DMS153 treated with DMSO at 0.1 percent for 48 hours (cell line): Measurements from ENCODE around the gene NUTM2G.
"Not testable (repeated sequence)": the region's sequence is repeated elsewhere in the genome, so short reads cannot be mapped to it uniquely, and the experiment has no call there.

ENCODE experiments used
- DNase-seq: peaks from one replicate; lab custom pipeline; 2025; ENCODE audit not compliant: unreplicated experiment; lab: John Stamatoyannopoulos, UW

NUTM2G gene

GRCh38 chr9:96942181-96942580 lies 13.5 kb downstream of the NUTM2G start:
- DNase-seq, result not testable (repeated sequence)

DNA sequence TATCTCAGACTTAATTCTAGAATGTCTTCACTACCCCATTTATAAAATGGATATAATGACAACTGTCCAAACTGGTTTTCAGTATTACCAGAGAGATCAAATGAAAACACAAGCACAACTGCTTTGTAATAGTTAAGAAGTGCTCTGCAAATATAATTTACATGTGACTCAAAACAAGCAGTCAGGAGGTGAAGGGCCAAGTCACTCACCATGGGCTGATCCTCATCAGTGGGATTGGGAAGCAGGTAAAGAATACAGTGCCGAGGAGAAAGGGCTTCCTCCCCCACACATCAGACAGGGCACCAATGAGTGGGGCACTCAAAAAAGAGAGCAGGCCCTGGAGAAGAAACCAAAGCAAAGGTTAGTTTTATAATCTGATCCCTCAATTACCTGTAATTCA lies 20.7 kb downstream of the NUTM2G start:
- not testable (repeated sequence) for DNase-seq

GRCh38 chr9:96950539-96950938 lies 21.9 kb downstream of the NUTM2G start:
- DNase-seq, result not testable (repeated sequence)

- DNase-seq, result not testable (repeated sequence)
These were observed 38.9 kb downstream of the NUTM2G start for GRCh38 chr9:96967591-96967990.

- DNase-seq, result not testable (repeated sequence)
These were observed 43.9 kb downstream of the NUTM2G start for GRCh38 chr9:96972552-96972951.

- not testable (repeated sequence) for DNase-seq
These were observed 45.4 kb downstream of the NUTM2G start for GRCh38 chr9:96974037-96974436.

DNA sequence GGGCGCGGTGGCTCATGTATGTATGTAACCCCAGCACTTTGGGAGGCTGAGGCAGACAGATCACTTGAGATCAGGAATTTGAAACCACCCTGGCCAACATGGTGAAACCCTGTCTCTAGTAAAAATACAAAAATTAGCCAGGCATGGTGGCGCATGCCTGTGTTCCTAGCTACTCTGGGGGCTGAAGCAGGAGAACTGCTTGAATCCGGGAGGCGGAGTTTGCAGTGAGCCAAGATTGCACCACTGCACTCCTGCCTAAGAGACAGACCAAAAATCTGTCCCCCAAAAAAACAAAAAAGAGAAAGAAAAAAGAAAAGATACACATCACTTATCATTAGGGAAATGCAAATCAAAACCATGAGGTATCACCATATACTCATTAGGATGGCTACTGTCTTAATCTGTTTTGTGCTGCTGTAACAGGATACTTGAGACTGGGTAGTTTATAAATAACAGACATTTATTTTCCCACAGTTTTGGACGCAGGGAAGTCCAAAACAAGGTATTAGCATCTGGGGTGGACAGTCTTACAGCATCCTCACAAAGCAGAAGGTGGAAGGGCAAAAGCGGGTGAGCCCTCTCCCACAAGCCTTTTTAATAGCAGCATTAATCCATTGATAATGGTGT lies 55.0 kb downstream of the NUTM2G start:
- DNase-seq, result not testable (repeated sequence)

DNA sequence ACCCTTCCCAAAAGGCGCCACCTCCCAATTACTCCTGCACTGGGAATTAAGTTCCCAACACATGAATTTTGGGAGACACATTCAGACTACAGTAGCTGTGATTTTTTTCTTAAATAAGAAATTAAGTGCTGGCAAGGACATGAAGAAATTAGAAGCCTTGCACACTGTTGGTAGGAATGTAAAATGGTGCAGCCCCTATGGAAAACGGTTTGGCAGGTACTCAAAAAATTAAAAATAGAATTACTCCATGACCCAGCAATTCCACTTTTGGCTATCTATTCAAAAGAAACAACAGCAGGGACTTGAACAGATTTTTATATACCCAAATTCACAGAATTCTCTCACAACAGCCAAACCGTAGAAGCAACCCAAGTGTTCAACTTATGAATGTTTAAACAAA lies 55.5 kb downstream of the NUTM2G start:
- not testable (repeated sequence) for DNase-seq

- not testable (repeated sequence) for DNase-seq
These were observed 56.2 kb downstream of the NUTM2G start for GRCh38 chr9:96984887-96985286.
